Progenitor cell of endocrine pancreas (in vitro differentiated cells): ENCODE data around the gene PNPLA5. TPM values are rescaled to one million over a fixed set of nuclear protein-coding genes. Genes with fewer than 3 reads are reported as not detected.
"Not testable (repeated sequence)": the region's sequence is repeated elsewhere in the genome, so short reads cannot be mapped to it uniquely, and the experiment has no call there.

Experiments
- DNase-seq: peaks from one replicate; pipeline ENCODE4 v3.0.0; 2021; ENCODE audit warnings: low spot score; ENCODE audit not compliant: unreplicated experiment
- H3K27ac Mint-ChIP-seq: 2 replicates; pipeline ENCODE4 v1.8.0; 2021; ENCODE audit warnings: mild to moderate bottlenecking, moderate library complexity, mixed read lengths
- H3K27me3 Mint-ChIP-seq: 2 replicates; pipeline ENCODE4 v1.8.0; 2021; ENCODE audit warnings: mixed read lengths
- H3K36me3 Mint-ChIP-seq: 2 replicates; pipeline ENCODE4 v1.8.0; 2022; ENCODE audit warnings: mixed read lengths; ENCODE audit not compliant: insufficient read depth
- H3K4me1 Mint-ChIP-seq: 2 replicates; pipeline ENCODE4 v1.8.0; 2021; ENCODE audit warnings: low read depth, mixed read lengths
- H3K4me3 Mint-ChIP-seq: 2 replicates; pipeline ENCODE4 v1.8.0; 2021; ENCODE audit warnings: low read depth, mild to moderate bottlenecking, moderate library complexity, mixed read lengths
- H3K9me3 Mint-ChIP-seq: 2 replicates; pipeline ENCODE4 v1.8.0; 2021; ENCODE audit warnings: low read depth, mixed read lengths
- CTCF ChIP-seq: fragments of 200-600 bp; sonication (generic); IDR thresholded peaks from one replicate; pipeline ENCODE4 v1.5.0; 2021; ENCODE audit warnings: antibody characterized with exemption, mild to moderate bottlenecking; ENCODE audit not compliant: unreplicated experiment
- total RNA-seq: library from RNA; stranded (reverse); gene quantifications from 2 replicates; pipeline ENCODE4 v1.2.1, GENCODE V29; 2021

PNPLA5 gene
- total RNA-seq, 1 donor from 2014 or later: not detected

GRCh38 chr22:43869799-43870198 is 22.0 kb downstream of the PNPLA5 start:
- no peak overlapping the region for H3K27ac Mint-ChIP-seq
- no peak for TF ChIP-seq CTCF
- peaks cover 40% of the 10 kb centered on the region for H3K27me3 Mint-ChIP-seq
- H3K9me3 Mint-ChIP-seq: peaks cover 13% of the 10 kb centered on the region
- no peaks in the 10 kb centered on the region for H3K4me1 Mint-ChIP-seq
- no peaks in the 10 kb centered on the region for H3K36me3 Mint-ChIP-seq
- H3K4me3 Mint-ChIP-seq: no peak overlapping the region
- no peak for DNase-seq

GRCh38 chr22:43869001-43869400 is 22.8 kb downstream of the PNPLA5 start:
- not testable (repeated sequence) for H3K27ac Mint-ChIP-seq, H3K4me1 Mint-ChIP-seq, DNase-seq, H3K36me3 Mint-ChIP-seq, H3K4me3 Mint-ChIP-seq
- Mint-ChIP-seq H3K9me3 (peaks cover 13% of the 10 kb centered on the region), H3K27me3 (peaks cover 42% of the 10 kb centered on the region)

GRCh38 chr22:43867839-43868635 is 23.8 kb downstream of the PNPLA5 start:
- peaks cover 13% of the 10 kb centered on the region for H3K9me3 Mint-ChIP-seq
- H3K27ac Mint-ChIP-seq: no peak overlapping the region
- TF ChIP-seq CTCF: no peak
- no peaks in the 10 kb centered on the region for H3K4me1 Mint-ChIP-seq
- no peaks in the 10 kb centered on the region for H3K36me3 Mint-ChIP-seq
- no peak overlapping the region for H3K4me3 Mint-ChIP-seq
- H3K27me3 Mint-ChIP-seq: peaks cover 43% of the 10 kb centered on the region
- peak; percentile 75 for DNase-seq

- H3K27ac Mint-ChIP-seq: peak overlapping the region; percentile 87
- H3K4me3 Mint-ChIP-seq: peak overlapping the region; percentile 74
- no peak for TF ChIP-seq CTCF
- no peaks in the 10 kb centered on the region for H3K4me1 Mint-ChIP-seq
- no peaks in the 10 kb centered on the region for H3K9me3 Mint-ChIP-seq
- peaks cover 43% of the 10 kb centered on the region for H3K27me3 Mint-ChIP-seq
- no peak for DNase-seq
- no peaks in the 10 kb centered on the region for H3K36me3 Mint-ChIP-seq
Measured at GRCh38 chr22:43862882-43863202, 29.0 kb downstream of the PNPLA5 start.

- DNase-seq: no peak
- Mint-ChIP-seq H3K4me1 (no peaks in the 10 kb centered on the region), H3K27ac (peak within 1 kb of the TSS; percentile 87), H3K36me3 (no peaks in the 10 kb centered on the region), H3K9me3 (peaks cover 2% of the 10 kb centered on the region), H3K4me3 (peak within 1 kb of the TSS; percentile 74), H3K27me3 (peaks cover 43% of the 10 kb centered on the region)
- TF ChIP-seq CTCF: no peak
Measured at GRCh38 chr22:43862074-43862881, 29.5 kb downstream of the PNPLA5 start, which contains the start of gene SULT4A1. Gene SULT4A1, minus strand, starts transcription at chr22:43862513. Its CDS starts 131 bp downstream, at chr22:43862382.
